Measurements from ENCODE around the gene PRCP.

- TF ChIP-seq, protein P1, sequence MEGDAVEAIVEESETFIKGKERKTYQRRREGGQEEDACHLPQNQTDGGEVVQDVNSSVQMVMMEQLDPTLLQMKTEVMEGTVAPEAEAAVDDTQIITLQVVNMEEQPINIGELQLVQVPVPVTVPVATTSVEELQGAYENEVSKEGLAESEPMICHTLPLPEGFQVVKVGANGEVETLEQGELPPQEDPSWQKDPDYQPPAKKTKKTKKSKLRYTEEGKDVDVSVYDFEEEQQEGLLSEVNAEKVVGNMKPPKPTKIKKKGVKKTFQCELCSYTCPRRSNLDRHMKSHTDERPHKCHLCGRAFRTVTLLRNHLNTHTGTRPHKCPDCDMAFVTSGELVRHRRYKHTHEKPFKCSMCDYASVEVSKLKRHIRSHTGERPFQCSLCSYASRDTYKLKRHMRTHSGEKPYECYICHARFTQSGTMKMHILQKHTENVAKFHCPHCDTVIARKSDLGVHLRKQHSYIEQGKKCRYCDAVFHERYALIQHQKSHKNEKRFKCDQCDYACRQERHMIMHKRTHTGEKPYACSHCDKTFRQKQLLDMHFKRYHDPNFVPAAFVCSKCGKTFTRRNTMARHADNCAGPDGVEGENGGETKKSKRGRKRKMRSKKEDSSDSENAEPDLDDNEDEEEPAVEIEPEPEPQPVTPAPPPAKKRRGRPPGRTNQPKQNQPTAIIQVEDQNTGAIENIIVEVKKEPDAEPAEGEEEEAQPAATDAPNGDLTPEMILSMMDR (IDR thresholded peaks at IDR 0.05; ENCODE audit: insufficient read depth, low read length, poor library complexity, severe bottlenecking), result no peak
- no peak for TF ChIP-seq EZH2phosphoT487 (conservative IDR thresholded peaks at IDR 0.05; ENCODE audit: low read length)
Measured at GRCh38 chr11:82792822-82793569, 107.2 kb downstream of the PRCP start.
